ENCODE results near the gene ZBP1.

The ZBP1 gene

DNA sequence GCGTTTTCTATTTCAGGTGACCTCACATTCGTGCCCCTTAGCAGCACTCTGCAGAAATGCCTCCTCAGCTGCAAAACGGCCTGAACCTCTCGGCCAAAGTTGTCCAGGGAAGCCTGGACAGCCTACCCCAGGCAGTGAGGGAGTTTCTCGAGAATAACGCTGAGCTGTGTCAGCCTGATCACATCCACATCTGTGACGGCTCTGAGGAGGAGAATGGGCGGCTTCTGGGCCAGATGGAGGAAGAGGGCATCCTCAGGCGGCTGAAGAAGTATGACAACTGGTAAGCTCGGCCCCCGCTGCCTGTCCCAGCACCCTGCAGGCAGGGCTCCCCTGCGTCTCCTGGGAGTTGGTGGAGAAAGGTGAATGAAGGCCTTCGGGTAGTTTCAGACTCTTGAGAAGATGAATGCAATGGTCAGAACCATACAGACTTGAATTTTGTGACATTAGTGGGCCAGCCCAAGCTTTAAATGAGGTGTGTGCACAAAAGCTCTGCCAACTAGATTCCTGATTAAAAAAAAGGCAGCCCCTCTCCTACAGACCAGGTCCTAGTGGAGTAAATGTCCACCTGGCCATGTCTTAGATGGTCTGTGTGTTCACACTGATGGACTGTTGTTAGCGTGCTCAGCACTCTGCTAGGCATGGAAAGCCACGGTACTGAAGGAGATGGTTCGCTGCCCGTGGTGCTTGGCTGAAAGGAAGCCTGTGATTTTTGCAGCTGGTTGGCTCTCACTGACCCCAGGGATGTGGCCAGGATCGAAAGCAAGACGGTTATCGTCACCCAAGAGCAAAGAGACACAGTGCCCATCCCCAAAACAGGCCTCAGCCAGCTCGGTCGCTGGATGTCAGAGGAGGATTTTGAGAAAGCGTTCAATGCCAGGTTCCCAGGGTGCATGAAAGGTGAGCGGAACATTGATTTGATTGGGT lies 58.6 kb downstream of the ZBP1 start:
- H3K4me2 ChIP-seq (ENCODE audit: low read depth, low read length) = no peak overlapping the region
- H3K9me2 ChIP-seq (replicated peaks; ENCODE audit: insufficient read depth, low read length) = no peaks in the 10 kb centered on the region
- H3K9me3 ChIP-seq (replicated peaks; ENCODE audit: insufficient read depth, low read length) = no peaks in the 10 kb centered on the region
- H3K79me2 ChIP-seq (ENCODE audit: low read length) = no peaks in the 10 kb centered on the region
- no peak for DNase-seq
- no peak for TF ChIP-seq EZH2 (optimal IDR thresholded peaks at IDR 0.05; ENCODE audit: low read depth, low read length)
- TF ChIP-seq, protein P1, sequence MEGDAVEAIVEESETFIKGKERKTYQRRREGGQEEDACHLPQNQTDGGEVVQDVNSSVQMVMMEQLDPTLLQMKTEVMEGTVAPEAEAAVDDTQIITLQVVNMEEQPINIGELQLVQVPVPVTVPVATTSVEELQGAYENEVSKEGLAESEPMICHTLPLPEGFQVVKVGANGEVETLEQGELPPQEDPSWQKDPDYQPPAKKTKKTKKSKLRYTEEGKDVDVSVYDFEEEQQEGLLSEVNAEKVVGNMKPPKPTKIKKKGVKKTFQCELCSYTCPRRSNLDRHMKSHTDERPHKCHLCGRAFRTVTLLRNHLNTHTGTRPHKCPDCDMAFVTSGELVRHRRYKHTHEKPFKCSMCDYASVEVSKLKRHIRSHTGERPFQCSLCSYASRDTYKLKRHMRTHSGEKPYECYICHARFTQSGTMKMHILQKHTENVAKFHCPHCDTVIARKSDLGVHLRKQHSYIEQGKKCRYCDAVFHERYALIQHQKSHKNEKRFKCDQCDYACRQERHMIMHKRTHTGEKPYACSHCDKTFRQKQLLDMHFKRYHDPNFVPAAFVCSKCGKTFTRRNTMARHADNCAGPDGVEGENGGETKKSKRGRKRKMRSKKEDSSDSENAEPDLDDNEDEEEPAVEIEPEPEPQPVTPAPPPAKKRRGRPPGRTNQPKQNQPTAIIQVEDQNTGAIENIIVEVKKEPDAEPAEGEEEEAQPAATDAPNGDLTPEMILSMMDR (IDR thresholded peaks at IDR 0.05; ENCODE audit: low read length) = no peak
- no peak for TF ChIP-seq EZH2phosphoT487 (IDR thresholded peaks at IDR 0.05; ENCODE audit: low read length)
- H3F3A ChIP-seq (ENCODE audit: insufficient read depth, low read length) = no peaks in the 10 kb centered on the region
- H3K4me3 ChIP-seq (ENCODE audit: low read length) = no peak overlapping the region
- H4K20me1 ChIP-seq (ENCODE audit: insufficient read depth, low read length) = no peaks in the 10 kb centered on the region
- peaks cover 100% of the 10 kb centered on the region for H3K27me3 ChIP-seq (replicated peaks; ENCODE audit: insufficient read depth, low read length)
- H3K36me3 ChIP-seq (replicated peaks; ENCODE audit: insufficient read depth, low read length) = no peaks in the 10 kb centered on the region
- H3K27ac ChIP-seq (ENCODE audit: low read length) = no peak overlapping the region
- H2AFZ ChIP-seq (ENCODE audit: low read length) = no peak overlapping the region
- H3K4me1 ChIP-seq (ENCODE audit: low read length) = no peaks in the 10 kb centered on the region
- H3K9ac ChIP-seq (ENCODE audit: low read length) = no peak overlapping the region

DNA sequence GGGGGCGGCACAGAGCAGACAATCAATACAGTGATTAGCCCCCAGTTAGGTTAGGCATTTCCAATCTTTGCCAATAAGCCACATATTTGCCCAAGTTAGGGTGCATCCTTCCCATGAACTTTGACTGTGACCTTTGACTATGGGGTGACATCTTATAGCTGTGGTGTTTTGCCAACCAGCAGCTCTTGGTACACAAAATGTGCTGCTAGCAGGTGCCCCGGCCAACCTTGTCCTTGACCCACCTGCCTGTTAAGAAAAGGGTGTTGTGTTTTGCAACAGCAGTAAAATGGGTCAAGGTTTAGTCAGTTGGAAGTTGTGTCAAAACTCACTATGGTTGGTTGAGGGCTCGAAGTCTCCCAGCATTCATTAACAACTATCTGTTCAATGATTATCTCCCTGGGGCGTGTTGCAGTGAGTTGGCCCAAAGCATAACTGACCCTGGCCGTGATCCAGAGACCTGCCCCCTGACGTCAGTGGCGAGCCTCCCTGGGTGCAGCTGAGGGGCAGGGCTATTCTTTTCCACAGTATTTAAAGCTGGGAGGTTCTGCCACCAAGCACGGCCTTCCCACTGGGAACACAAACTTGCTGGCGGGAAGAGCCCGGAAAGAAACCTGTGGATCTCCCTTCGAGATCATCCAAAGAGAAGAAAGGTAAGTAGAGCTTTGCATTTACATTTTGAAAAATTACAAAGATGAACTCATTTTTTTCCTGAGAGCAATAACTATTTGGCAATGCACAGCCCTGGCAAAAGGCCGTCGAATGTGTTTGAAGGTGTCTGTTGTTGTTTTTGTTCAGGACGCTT lies 59.5 kb downstream of the ZBP1 start, which contains the start of gene PCK1:
PCK1 (plus strand) TSS at position 557 of the 802 bp plus-strand sequence. CDS start 302 bp downstream, outside the sequence.
- Histone ChIP-seq H3K9ac (ENCODE audit: low read length) (no peak within 1 kb of the TSS), H2AFZ (ENCODE audit: low read length) (no peak within 1 kb of the TSS), H3F3A (ENCODE audit: insufficient read depth, low read length) (no peaks in the 10 kb centered on the region), H3K79me2 (ENCODE audit: low read length) (no peaks in the 10 kb centered on the region), H3K9me3 (replicated peaks; ENCODE audit: insufficient read depth, low read length) (no peaks in the 10 kb centered on the region), H3K27ac (ENCODE audit: low read length) (no peak within 1 kb of the TSS), H3K9me2 (replicated peaks; ENCODE audit: insufficient read depth, low read length) (no peaks in the 10 kb centered on the region), H4K20me1 (ENCODE audit: insufficient read depth, low read length) (no peaks in the 10 kb centered on the region), H3K4me1 (ENCODE audit: low read length) (no peaks in the 10 kb centered on the region), H3K36me3 (replicated peaks; ENCODE audit: insufficient read depth, low read length) (no peaks in the 10 kb centered on the region), H3K4me2 (ENCODE audit: low read depth, low read length) (no peak within 1 kb of the TSS), H3K27me3 (replicated peaks; ENCODE audit: insufficient read depth, low read length) (peaks cover 100% of the 10 kb centered on the region), H3K4me3 (ENCODE audit: low read length) (no peak within 1 kb of the TSS)
- no peak for DNase-seq
- TF ChIP-seq EZH2phosphoT487 (IDR thresholded peaks at IDR 0.05; ENCODE audit: low read length) = no peak
- TF ChIP-seq, protein P1 (IDR thresholded peaks at IDR 0.05; ENCODE audit: low read length) = no peak
- no peak for TF ChIP-seq EZH2 (optimal IDR thresholded peaks at IDR 0.05; ENCODE audit: low read depth, low read length)

DNA sequence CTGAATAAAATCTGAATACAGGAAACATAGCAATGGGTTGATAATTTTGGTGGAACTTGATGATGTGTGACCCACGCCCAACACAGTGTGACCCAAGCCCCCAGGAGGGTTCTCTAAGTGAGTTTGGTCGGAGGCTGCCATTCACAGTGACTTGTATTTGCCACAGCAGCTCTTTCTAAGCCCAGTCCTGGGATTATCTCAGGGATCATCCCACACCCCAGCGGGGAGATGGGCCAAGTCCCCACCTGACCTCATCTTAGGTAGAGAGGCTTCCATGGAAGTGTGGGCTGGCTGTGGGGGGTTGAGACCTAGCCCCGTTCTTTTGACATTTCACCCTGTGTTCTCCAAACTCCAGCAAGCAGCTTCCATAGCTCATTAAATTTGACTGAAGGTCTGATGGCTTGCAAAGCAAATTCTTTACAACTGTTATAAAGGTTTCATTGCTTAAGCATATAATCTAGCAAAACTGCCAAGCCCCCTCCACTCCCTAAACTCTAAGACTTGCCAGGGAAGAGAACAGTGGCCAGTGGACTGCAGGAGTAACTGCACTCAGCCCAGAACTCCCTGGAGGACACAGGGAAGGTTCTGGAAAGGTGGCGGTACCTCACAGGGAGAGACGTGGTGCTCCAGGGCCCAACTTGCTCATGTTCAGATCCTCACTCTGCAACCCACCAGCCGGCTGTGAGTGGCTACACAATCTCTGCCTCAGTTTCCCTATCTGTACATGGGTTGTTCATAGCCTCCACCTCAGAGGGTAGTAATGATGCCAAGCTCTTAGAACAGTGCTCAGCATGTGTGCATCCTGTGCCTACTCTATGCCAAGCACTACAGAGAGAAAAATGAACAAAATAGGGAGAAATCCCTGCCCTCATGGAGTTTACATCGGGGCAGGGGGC lies 60.3 kb downstream of the ZBP1 start:
- no peak for DNase-seq
- Histone ChIP-seq H3K4me2 (ENCODE audit: low read depth, low read length) (no peak overlapping the region), H3F3A (ENCODE audit: insufficient read depth, low read length) (no peaks in the 10 kb centered on the region), H3K9ac (ENCODE audit: low read length) (no peak overlapping the region), H3K4me3 (ENCODE audit: low read length) (no peak overlapping the region), H3K27ac (ENCODE audit: low read length) (no peak overlapping the region), H3K4me1 (ENCODE audit: low read length) (no peaks in the 10 kb centered on the region), H3K9me2 (replicated peaks; ENCODE audit: insufficient read depth, low read length) (no peaks in the 10 kb centered on the region), H3K9me3 (replicated peaks; ENCODE audit: insufficient read depth, low read length) (no peaks in the 10 kb centered on the region), H3K79me2 (ENCODE audit: low read length) (no peaks in the 10 kb centered on the region), H2AFZ (ENCODE audit: low read length) (no peak overlapping the region), H4K20me1 (ENCODE audit: insufficient read depth, low read length) (no peaks in the 10 kb centered on the region), H3K36me3 (replicated peaks; ENCODE audit: insufficient read depth, low read length) (no peaks in the 10 kb centered on the region), H3K27me3 (replicated peaks; ENCODE audit: insufficient read depth, low read length) (peaks cover 100% of the 10 kb centered on the region)
- TF ChIP-seq EZH2 (optimal IDR thresholded peaks at IDR 0.05; ENCODE audit: low read depth, low read length) (no peak), EZH2phosphoT487 (IDR thresholded peaks at IDR 0.05; ENCODE audit: low read length) (no peak)
- TF ChIP-seq, protein P1 (IDR thresholded peaks at IDR 0.05; ENCODE audit: low read length) = no peak
